ENCODE results near the gene DCAF15.

GRCh38 chr19:13956365-13956744, 4.0 kb downstream of the DCAF15 start:
- TF ChIP-seq EP300 (IDR thresholded peaks at IDR 0.05) = no peak
- no peak for TF ChIP-seq POLR2AphosphoS5 (IDR thresholded peaks at IDR 0.05)
- TF ChIP-seq, protein P1, sequence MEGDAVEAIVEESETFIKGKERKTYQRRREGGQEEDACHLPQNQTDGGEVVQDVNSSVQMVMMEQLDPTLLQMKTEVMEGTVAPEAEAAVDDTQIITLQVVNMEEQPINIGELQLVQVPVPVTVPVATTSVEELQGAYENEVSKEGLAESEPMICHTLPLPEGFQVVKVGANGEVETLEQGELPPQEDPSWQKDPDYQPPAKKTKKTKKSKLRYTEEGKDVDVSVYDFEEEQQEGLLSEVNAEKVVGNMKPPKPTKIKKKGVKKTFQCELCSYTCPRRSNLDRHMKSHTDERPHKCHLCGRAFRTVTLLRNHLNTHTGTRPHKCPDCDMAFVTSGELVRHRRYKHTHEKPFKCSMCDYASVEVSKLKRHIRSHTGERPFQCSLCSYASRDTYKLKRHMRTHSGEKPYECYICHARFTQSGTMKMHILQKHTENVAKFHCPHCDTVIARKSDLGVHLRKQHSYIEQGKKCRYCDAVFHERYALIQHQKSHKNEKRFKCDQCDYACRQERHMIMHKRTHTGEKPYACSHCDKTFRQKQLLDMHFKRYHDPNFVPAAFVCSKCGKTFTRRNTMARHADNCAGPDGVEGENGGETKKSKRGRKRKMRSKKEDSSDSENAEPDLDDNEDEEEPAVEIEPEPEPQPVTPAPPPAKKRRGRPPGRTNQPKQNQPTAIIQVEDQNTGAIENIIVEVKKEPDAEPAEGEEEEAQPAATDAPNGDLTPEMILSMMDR (IDR thresholded peaks at IDR 0.05) = no peak
- TF ChIP-seq POLR2A (IDR thresholded peaks at IDR 0.05) = no peak

All from gastroesophageal sphincter (tissue), 3 donors.